Stimulated activated CD8-positive, alpha-beta memory T cell treated with anti-CD3 and anti-CD28 coated beads, Interleukin-12 subunit alpha, Interleukin-12 subunit beta, amount 100 ng/mL, for 4 hours (primary cell): ENCODE data around the gene THEMIS.
"Not testable (repeated sequence)": the region's sequence is repeated elsewhere in the genome, so short reads cannot be mapped to it uniquely, and the experiment has no call there.

Experiments
- DNase-seq: peaks from one replicate; pipeline ENCODE4 v3.0.0-alpha.2; 2020; ENCODE audit warnings: low read depth

THEMIS gene

DNA sequence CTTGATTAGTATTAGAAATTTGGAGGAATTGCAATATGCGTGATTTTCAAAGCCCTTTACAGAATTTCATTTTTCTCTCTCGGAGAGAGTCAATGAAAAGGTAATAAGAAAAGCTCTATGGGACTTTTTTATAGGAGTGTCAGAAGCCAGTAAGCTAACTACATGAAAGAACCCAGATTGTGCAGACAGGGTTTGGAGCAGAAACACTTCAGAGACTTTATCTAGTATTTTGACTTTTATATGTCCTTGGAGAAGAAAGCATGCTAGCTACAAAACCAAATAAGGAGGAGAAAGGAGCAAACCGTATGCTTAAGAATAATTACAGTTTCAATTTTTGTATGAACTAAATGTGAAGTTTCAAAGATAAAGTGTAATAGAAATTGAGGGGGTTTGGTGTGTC lies 182.2 kb downstream of the THEMIS start:
- no peak for DNase-seq

DNA sequence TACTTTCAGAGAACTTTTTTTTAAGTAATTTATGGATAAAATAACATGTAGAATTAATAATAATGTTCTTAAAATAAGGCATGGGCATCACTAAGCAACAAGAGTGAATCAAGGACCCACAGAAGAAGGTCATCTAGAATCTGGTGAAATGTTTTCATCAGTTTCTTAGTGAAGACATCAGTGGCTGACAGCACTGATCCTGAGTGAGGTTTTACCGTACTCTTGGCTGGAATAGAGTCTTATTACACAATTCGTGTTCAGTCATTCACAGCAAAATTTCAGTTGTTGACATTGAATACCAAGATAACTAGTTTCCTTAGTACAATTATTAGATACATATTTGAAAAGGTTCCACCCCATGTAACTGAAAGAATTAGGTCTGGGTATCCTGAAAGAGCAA lies 183.5 kb downstream of the THEMIS start:
- DNase-seq, result no peak

DNA sequence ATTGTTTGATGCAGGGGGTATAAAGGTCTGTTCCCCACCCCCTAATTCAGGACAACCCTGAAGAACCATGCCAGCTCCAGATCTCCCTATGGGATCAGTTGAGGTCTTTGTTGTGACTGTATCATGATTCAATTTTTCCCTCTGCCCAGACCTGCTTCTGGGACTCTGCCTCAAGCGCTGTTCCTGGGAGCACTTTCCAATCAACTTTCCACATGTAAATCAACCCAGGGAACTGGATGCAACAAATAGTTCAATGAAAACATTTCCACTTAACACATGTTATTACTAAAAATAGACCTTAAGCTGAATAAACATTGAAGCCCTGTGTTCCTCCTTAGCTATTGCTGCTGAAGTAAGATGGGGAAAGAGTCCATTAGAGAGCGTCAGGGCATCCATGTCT lies 184.4 kb downstream of the THEMIS start:
- DNase-seq, result no peak

DNA sequence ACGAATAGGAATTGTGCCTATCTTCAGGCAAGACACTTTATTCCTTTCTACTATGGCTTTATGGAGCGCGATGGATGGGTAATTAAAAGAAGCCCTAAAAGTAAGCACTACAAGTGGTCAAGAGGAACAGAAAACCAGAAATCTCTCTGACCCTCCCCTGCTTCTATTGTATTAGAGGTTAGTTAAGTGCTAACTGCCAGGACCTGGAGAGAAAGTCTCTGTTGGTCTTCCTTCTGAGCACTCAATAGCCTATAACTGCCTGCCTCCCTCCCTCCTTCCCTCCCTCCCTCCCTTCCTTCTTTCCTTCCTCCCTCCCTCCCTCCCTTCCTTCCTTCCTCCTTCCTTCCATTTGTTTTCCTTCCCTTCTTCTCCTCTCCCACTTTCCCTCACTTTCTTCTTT lies 190.2 kb downstream of the THEMIS start:
- DNase-seq, result no peak

DNA sequence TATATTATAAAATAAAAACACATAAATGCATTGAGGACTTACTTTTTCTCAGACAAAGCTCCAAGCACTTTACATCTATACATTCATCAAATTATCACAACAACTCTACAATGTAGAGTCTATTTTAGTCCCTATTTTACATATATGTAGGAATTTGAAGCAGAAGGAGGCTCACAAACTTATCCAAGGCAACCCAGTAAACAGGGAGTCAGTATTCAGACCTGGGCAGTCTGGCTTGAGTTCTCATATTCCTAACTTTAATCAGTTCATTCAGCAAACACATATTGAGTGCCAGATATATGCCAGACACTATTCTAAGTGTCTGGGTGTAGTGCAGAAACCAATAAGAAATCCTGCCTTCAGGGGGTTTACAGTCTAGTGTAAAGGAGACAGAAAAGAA lies 194.6 kb downstream of the THEMIS start:
- DNase-seq, result no peak

DNA sequence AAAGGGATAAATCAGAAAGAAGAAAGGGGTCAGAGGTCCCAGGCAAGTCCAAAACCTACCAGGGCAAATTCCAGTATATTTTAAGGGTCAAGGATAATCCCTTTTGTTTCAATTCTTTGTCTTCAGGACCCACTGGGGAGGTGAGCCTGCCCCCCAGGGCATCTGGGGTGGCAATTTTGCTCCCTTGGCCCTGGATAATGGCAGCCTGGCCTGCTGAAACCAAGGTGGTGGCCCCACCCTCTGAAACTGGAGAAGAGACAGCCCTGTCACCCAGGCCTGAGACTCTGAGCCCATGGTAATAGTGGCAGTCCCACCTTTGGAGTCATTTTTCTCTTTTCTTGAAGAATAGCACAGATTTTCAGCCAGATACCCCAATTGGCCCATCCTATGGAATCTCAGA lies 205.8 kb downstream of the THEMIS start:
- DNase-seq, result no peak

DNA sequence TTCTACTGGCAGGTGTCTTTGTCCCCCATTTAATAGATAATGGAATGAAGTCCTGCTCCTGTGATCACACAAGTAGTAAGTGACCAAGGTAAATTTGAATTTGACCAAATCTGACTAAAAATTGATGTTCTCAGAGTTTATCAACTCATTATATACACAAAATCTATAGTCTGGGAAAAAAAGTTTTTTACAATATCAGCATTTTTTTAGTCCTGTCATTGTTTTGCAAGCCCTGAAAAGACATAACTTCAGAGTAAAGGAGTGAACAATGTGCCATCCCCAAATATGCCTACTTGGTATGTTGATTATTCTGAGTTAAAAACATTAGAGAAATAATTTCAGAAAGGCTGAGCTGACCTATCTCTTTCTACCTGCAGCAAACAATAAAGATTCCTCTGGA lies 209.7 kb downstream of the THEMIS start:
- DNase-seq, result no peak

DNA sequence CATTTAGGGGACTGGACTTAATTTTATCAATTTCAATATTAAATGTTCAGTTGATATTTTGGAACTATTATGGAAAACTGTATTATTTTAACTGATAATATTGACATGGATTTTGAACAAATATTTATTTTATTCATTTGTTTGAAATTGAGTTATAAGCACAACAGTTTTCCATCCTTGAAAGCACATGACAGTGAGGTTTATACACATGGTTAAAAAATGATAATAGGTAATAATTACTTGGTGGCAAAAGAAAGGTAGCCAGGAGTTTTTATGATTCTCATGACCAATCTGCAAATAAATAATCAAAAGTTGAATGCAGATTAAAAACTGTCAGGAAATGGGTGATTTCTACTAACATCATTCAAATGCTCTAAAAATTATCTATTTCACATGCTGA lies 210.3 kb downstream of the THEMIS start:
- DNase-seq, result no peak

DNA sequence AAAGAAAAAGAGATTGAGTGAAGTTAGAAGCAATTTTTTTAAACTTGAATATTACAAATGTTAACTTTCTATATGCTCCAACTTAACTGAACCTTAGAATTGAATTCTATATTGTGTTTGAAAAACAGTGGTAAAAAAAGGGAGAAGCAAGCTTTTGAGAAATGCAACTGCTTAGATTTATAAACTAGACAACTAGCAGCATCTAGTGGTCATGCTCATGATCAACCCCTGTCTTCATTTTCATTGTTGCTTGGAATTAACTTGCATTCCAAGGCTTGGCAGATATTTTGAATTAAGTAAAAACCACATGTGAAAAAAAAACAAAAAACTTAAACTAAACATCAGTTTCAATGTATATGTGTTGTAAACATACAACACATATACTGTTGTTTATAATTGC lies 210.8 kb downstream of the THEMIS start:
- DNase-seq, result no peak

DNA sequence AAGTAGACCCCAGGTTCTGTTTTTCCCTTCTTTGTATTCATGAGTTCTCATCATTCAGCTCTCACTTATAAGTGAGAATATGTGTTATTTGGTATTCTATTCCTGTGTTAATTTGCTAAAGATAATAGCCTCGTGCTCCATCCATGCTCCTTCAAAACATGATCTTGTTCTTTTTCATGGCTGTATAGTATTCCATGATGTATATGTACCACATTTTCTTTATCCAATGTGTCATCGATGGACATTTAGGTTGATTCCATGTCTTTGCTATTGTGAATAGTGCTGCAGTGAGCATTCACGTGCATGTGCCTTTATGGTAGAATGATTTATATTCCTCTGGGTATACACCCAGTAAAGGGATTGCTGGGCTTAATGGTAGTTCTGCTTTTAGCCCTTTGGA lies 213.4 kb downstream of the THEMIS start:
- not testable (repeated sequence) for DNase-seq

DNA sequence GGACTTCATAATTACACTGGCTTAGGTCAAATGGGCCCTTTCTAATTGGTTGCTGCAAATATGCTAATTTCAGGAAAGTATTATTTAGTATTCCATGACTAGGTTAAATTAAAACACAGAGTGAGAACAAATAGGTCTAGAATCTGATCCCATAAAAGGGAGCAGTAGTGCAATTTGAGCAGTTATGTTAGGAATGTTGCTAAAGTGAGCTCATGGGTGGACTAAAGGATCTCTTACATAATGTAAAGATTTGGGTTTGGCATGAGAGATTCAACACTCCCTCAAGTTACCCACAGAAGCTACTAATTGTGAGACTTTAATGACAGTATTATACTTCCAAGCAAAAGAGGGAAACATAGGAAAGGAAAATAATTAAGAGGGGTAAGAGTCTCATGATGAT lies 214.8 kb downstream of the THEMIS start:
- no peak for DNase-seq

DNA sequence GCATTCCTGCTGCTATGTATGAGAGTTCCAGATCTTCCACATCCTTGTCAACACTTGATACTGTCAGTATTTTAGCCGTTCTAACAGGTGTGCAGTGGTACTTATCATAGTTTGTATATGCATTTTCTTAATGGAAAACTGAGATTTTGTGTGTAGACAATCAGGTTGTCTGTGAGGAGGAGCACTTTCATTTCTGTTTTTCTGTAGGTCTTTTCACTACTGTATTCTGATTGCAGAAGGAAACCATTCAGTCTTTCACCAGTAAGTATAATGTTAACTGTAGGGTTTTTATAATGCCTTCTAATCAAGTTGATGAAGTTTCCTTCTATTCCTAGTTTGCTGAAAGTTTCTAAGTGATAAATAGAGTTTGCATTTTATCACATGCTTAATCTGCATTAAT lies 216.4 kb downstream of the THEMIS start:
- no peak for DNase-seq
